ENCODE measurements around the gene HINT2. TPM values are rescaled to one million over a fixed set of nuclear protein-coding genes. Genes with fewer than 3 reads are reported as not detected.

HINT2 gene
- total RNA-seq, 1 donor = 17.0 TPM

DNA sequence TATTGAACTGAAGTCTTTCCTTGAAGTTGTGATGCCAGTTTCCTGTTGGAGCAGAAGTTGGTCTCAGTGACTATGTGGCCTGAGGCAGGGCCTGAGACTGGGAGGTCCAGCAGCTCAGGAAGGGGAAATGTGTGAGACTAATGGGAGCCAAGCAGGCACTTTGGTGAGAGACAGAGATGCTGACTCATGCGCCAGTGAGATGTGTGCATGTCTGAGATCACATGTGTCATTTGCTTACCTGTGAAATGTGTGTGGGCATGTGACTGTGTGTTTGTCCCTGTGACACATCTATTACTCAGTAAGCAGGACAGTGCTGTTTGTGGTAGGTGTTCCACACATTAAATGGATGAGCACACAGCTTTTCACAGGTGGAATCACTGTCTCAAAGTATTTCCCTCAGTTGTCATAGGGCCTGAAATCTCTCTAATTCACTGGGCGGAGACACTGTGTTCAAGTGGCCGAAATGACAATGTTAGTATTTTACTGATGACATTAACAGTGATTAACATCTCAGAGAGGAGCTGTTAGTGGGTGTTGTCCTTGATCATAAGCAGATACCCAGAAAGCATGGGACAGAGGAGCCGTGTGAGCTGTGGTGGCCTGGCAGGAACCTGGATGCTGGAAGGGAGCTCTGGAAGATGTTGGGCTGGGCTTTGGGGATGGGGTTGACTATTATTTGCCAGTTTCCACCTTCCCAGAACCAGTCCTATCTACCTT is 16.0 kb downstream of the HINT2 start:
- H2AFZ ChIP-seq (ENCODE audit: low read length) = no peak overlapping the region
- H3K4me2 ChIP-seq (ENCODE audit: insufficient read depth, low read length) = no peak overlapping the region
- TF ChIP-seq, protein P1, sequence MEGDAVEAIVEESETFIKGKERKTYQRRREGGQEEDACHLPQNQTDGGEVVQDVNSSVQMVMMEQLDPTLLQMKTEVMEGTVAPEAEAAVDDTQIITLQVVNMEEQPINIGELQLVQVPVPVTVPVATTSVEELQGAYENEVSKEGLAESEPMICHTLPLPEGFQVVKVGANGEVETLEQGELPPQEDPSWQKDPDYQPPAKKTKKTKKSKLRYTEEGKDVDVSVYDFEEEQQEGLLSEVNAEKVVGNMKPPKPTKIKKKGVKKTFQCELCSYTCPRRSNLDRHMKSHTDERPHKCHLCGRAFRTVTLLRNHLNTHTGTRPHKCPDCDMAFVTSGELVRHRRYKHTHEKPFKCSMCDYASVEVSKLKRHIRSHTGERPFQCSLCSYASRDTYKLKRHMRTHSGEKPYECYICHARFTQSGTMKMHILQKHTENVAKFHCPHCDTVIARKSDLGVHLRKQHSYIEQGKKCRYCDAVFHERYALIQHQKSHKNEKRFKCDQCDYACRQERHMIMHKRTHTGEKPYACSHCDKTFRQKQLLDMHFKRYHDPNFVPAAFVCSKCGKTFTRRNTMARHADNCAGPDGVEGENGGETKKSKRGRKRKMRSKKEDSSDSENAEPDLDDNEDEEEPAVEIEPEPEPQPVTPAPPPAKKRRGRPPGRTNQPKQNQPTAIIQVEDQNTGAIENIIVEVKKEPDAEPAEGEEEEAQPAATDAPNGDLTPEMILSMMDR (IDR thresholded peaks at IDR 0.05; ENCODE audit: extremely low read depth, low read depth, low read length) = no peak
- H3K27me3 ChIP-seq (ENCODE audit: insufficient read depth, low read length) = no peaks in the 10 kb centered on the region
- no peaks in the 10 kb centered on the region for H3K9me3 ChIP-seq (ENCODE audit: low read depth, low read length)
- H3K4me1 ChIP-seq (ENCODE audit: insufficient read depth, low read length) = peaks cover 23% of the 10 kb centered on the region
- DNase-seq (ENCODE audit: insufficient read length, low spot score, missing footprints) = peak; percentile 53
- peaks cover 36% of the 10 kb centered on the region for H3K79me2 ChIP-seq (ENCODE audit: insufficient read depth, low read length)
- H3K4me3 ChIP-seq (ENCODE audit: insufficient read depth, low read length) = no peak overlapping the region
- no peak overlapping the region for H3K27ac ChIP-seq (ENCODE audit: low read depth, low read length)
- H3K36me3 ChIP-seq (ENCODE audit: insufficient read depth, low read length) = peaks cover 36% of the 10 kb centered on the region
- no peaks in the 10 kb centered on the region for H4K20me1 ChIP-seq (ENCODE audit: insufficient read depth, low read length)

DNA sequence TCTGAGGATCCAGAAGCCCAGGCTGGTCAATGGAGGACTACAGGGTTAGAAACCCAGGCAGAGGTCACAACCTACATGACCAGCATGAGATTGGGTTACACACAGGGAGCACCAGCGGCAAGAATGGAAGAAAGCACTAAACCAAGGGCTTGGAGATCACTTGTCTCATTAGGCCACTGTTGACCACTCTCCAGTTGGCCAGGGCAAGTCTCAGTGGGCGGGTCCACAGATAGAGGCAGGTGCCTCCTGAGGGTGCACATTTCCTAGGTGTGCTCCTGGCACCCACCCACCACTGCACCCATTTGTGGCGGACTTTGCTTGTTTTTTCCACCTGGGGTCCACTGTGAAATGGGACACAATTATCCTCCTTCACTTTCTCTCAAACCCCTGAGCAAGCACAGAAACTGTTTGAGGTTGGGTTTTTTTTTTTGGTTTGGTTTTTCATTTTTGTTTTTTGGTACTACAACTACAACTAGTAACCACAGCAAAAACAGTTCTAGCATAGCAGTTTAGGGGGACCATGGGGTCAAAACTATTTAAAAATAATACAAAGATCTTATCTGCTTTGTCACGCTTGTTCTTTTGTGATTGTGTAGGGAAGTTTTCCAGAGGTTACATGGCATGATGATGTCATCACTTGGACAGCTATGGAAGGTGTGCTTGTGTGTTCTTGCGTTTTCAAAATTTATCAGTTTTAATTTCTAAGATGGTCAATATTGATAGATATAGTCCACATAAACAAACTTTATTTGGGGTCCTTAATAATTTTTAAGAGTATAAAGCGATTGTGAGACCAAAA is 17.3 kb downstream of the HINT2 start:
- no peak overlapping the region for H3K27ac ChIP-seq (ENCODE audit: low read depth, low read length)
- TF ChIP-seq, protein P1 (IDR thresholded peaks at IDR 0.05; ENCODE audit: extremely low read depth, low read depth, low read length) = no peak

DNA sequence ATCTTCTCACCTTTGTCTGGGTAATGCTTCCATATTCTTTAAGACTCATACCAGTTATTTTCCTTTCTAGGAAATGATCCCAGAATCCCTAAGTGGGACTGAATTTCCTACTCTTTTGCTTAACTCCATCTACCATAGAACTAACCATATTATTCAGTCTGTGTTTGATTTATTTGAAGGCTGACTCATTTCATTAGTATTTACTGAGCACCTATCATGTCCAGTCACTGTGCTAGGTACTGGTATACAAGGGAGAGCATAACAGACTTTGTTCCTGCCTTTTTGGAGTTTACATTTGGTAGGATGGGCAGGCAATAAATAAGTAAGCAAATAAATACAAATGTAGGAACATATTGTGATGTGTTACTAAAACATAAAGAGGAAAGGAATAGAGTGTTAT is 19.1 kb downstream of the HINT2 start:
- no peaks in the 10 kb centered on the region for H4K20me1 ChIP-seq (ENCODE audit: insufficient read depth, low read length)
- H3K27ac ChIP-seq (ENCODE audit: low read depth, low read length) = no peak overlapping the region
- no peak overlapping the region for H3K4me3 ChIP-seq (ENCODE audit: insufficient read depth, low read length)
- H3K27me3 ChIP-seq (ENCODE audit: insufficient read depth, low read length) = no peaks in the 10 kb centered on the region
- no peak overlapping the region for H3K4me2 ChIP-seq (ENCODE audit: insufficient read depth, low read length)
- peaks cover 53% of the 10 kb centered on the region for H3K79me2 ChIP-seq (ENCODE audit: insufficient read depth, low read length)
- H3K9me3 ChIP-seq (ENCODE audit: low read depth, low read length) = no peaks in the 10 kb centered on the region
- H2AFZ ChIP-seq (ENCODE audit: low read length) = no peak overlapping the region
- peaks cover 15% of the 10 kb centered on the region for H3K36me3 ChIP-seq (ENCODE audit: insufficient read depth, low read length)
- no peak for DNase-seq (ENCODE audit: insufficient read length, low spot score, missing footprints)
- TF ChIP-seq, protein P1 (IDR thresholded peaks at IDR 0.05; ENCODE audit: extremely low read depth, low read depth, low read length) = no peak
- peaks cover 44% of the 10 kb centered on the region for H3K4me1 ChIP-seq (ENCODE audit: insufficient read depth, low read length)

More for the DNA sequence above, 17.3 kb downstream of the HINT2 start:
- H3K36me3 ChIP-seq (ENCODE audit: insufficient read depth, low read length) = peaks cover 32% of the 10 kb centered on the region
- peaks cover 36% of the 10 kb centered on the region for H3K4me1 ChIP-seq (ENCODE audit: insufficient read depth, low read length)
- H3K4me3 ChIP-seq (ENCODE audit: insufficient read depth, low read length) = no peak overlapping the region
- H4K20me1 ChIP-seq (ENCODE audit: insufficient read depth, low read length) = no peaks in the 10 kb centered on the region
- DNase-seq (ENCODE audit: insufficient read length, low spot score, missing footprints) = peak; percentile 86
- no peaks in the 10 kb centered on the region for H3K27me3 ChIP-seq (ENCODE audit: insufficient read depth, low read length)
- no peak overlapping the region for H3K4me2 ChIP-seq (ENCODE audit: insufficient read depth, low read length)
- H3K79me2 ChIP-seq (ENCODE audit: insufficient read depth, low read length) = peaks cover 49% of the 10 kb centered on the region
- no peaks in the 10 kb centered on the region for H3K9me3 ChIP-seq (ENCODE audit: low read depth, low read length)
- no peak overlapping the region for H2AFZ ChIP-seq (ENCODE audit: low read length)

GRCh38 chr9:35793461-35793860 is 21.4 kb downstream of the HINT2 start:
- H3K4me3 ChIP-seq (ENCODE audit: insufficient read depth, low read length) = peak overlapping the region; percentile 74
- H3K36me3 ChIP-seq (ENCODE audit: insufficient read depth, low read length) = no peaks in the 10 kb centered on the region
- peak; percentile 86 for DNase-seq (ENCODE audit: insufficient read length, low spot score, missing footprints)
- H2AFZ ChIP-seq (ENCODE audit: low read length) = peak overlapping the region; percentile 3
- no peaks in the 10 kb centered on the region for H3K27me3 ChIP-seq (ENCODE audit: insufficient read depth, low read length)
- peaks cover 53% of the 10 kb centered on the region for H3K79me2 ChIP-seq (ENCODE audit: insufficient read depth, low read length)
- H3K27ac ChIP-seq (ENCODE audit: low read depth, low read length) = no peak overlapping the region
- no peaks in the 10 kb centered on the region for H3K9me3 ChIP-seq (ENCODE audit: low read depth, low read length)
- peaks cover 44% of the 10 kb centered on the region for H3K4me1 ChIP-seq (ENCODE audit: insufficient read depth, low read length)
- H3K4me2 ChIP-seq (ENCODE audit: insufficient read depth, low read length) = peak overlapping the region; percentile 78
- no peaks in the 10 kb centered on the region for H4K20me1 ChIP-seq (ENCODE audit: insufficient read depth, low read length)
- TF ChIP-seq, protein P1 (IDR thresholded peaks at IDR 0.05; ENCODE audit: extremely low read depth, low read depth, low read length) = no peak

All from osteoblast (primary cell).